HFFc6 (cell line): ENCODE data around the gene SNX8. TPM values are rescaled to one million over a fixed set of nuclear protein-coding genes. Genes with fewer than 3 reads are reported as not detected.

Experiments
- DNase-seq: peaks from one replicate; pipeline ENCODE4 v3.0.0-alpha.2; 2018
- H3K27ac Mint-ChIP-seq: 2 replicates; pipeline ENCODE4 v1.8.0; 2020; ENCODE audit warnings: mild to moderate bottlenecking, mixed read lengths
- H3K27me3 Mint-ChIP-seq: 2 replicates; pipeline ENCODE4 v1.8.0; 2021; ENCODE audit warnings: mild to moderate bottlenecking, moderate library complexity, mixed read lengths; ENCODE audit not compliant: insufficient read depth
- H3K36me3 Mint-ChIP-seq: 2 replicates; pipeline ENCODE4 v1.8.0; 2021; ENCODE audit warnings: low read depth, mixed read lengths
- H3K4me1 Mint-ChIP-seq: 2 replicates; pipeline ENCODE4 v1.8.0; 2020; ENCODE audit warnings: low read depth, mixed read lengths
- H3K4me3 Mint-ChIP-seq: 2 replicates; pipeline ENCODE4 v1.8.0; 2020; ENCODE audit warnings: mild to moderate bottlenecking, moderate library complexity, mixed read lengths
- H3K9me3 Mint-ChIP-seq: 2 replicates; pipeline ENCODE4 v1.8.0; 2020; ENCODE audit warnings: mild to moderate bottlenecking, mixed read lengths
- total RNA-seq, 6 experiments: library from RNA; stranded (reverse); fragmentation: NEBNext Ultra II Directional; extraction: Animal tissue kit (Norgen Biotek cat#: 25700); gene quantifications; 2 replicates in 1 of 6; 3 replicates in 5 of 6; pipeline ENCODE4 v1.2.3, GENCODE V29; 2021
- TF ChIP-seq, protein P1 (sequence below): fragments of 200-600 bp; sonication (generic); IDR thresholded peaks from 2 replicates; pipeline ENCODE4 v1.5.0; 2021; ENCODE audit warnings: antibody characterized with exemption, mild to moderate bottlenecking

The SNX8 gene
- total RNA-seq, 6 experiments from 2014 or later: 44.6 to 67.4 (median 61.9) TPM

DNA sequence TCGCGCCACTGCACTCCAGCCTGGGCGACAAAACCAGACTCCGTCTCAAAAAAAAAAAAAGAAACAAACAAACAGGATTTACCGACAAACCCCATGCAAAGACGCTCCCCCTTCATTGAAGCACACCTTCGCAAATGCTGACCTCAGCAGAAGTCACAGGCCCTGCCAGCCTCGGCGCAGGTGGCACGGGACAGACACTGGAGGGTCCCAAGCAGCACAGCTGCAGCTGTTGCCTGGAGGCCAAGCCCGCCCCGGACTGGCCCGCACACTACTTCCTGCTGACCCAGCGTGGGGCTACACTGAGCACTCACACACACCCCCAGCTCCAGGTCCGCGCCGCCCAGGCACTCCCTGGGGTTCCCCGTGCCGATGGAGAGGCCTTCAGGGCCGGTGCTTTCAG lies 31.2 kb downstream of the SNX8 start:
- no peaks in the 10 kb centered on the region for H3K9me3 Mint-ChIP-seq
- no peak overlapping the region for H3K4me3 Mint-ChIP-seq
- no peak for DNase-seq
- no peaks in the 10 kb centered on the region; the same call in 1 of the 2 replicates for H3K27me3 Mint-ChIP-seq
- no peaks in the 10 kb centered on the region for H3K36me3 Mint-ChIP-seq
- no peak overlapping the region for H3K27ac Mint-ChIP-seq
- TF ChIP-seq, protein P1, sequence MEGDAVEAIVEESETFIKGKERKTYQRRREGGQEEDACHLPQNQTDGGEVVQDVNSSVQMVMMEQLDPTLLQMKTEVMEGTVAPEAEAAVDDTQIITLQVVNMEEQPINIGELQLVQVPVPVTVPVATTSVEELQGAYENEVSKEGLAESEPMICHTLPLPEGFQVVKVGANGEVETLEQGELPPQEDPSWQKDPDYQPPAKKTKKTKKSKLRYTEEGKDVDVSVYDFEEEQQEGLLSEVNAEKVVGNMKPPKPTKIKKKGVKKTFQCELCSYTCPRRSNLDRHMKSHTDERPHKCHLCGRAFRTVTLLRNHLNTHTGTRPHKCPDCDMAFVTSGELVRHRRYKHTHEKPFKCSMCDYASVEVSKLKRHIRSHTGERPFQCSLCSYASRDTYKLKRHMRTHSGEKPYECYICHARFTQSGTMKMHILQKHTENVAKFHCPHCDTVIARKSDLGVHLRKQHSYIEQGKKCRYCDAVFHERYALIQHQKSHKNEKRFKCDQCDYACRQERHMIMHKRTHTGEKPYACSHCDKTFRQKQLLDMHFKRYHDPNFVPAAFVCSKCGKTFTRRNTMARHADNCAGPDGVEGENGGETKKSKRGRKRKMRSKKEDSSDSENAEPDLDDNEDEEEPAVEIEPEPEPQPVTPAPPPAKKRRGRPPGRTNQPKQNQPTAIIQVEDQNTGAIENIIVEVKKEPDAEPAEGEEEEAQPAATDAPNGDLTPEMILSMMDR: no peak
- peaks cover 23% of the 10 kb centered on the region for H3K4me1 Mint-ChIP-seq

- H3K27ac Mint-ChIP-seq: no peak overlapping the region
- TF ChIP-seq, protein P1: no peak
- H3K4me3 Mint-ChIP-seq: no peak overlapping the region
- peaks cover 23% of the 10 kb centered on the region for H3K4me1 Mint-ChIP-seq
- no peaks in the 10 kb centered on the region for H3K9me3 Mint-ChIP-seq
- H3K36me3 Mint-ChIP-seq: peaks cover under 1% of the 10 kb centered on the region; the same call in 1 of the 2 replicates
- DNase-seq: no peak
- no peaks in the 10 kb centered on the region; the same call in 1 of the 2 replicates for H3K27me3 Mint-ChIP-seq
These were observed 32.0 kb downstream of the SNX8 start for GRCh38 chr7:2282185-2282751.

DNA sequence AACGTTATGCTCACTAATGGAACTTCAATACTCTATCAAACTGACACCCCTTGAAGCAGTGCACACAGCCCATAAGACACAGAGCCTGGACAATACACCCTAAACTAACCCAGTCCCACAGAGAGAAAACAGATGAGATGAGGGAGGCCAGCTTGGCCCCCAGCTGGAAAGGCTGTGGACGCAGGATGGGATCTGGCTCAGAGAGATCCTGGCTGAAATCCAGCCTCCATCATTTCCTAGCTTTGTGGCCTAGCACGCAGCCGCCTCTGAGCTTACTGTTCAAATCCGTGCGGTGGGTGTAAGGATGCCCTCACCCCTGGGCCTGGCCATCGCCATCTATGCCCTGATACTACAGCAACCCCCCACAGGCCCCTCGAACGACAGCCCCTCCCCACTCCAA lies 32.7 kb downstream of the SNX8 start:
- no peaks in the 10 kb centered on the region for H3K9me3 Mint-ChIP-seq
- DNase-seq: no peak
- H3K27ac Mint-ChIP-seq: peak overlapping the region; percentile 47
- H3K4me3 Mint-ChIP-seq: no peak overlapping the region
- TF ChIP-seq, protein P1: no peak
- no peaks in the 10 kb centered on the region for H3K27me3 Mint-ChIP-seq
- peaks cover 23% of the 10 kb centered on the region for H3K4me1 Mint-ChIP-seq
- H3K36me3 Mint-ChIP-seq: peaks cover 5% of the 10 kb centered on the region; the same call in 1 of the 2 replicates

DNA sequence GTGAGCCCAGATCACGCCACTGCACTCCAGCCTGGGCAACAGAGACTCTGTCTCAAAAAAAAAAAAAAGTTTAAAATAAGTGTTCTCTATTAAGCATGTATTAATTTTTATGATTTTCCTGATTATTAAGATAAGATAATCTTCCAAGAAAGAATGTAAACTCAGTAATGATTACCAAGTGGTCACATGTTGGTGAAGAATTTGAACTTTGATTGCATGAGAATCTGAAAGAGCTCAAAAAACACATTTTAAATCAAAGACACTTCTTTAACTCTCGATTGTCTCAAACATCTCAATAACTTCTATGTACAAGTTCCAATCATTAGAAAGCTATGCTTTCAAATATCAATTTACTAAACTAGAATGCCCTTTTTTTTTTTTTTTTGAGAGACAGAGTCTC lies 33.8 kb downstream of the SNX8 start:
- H3K27ac Mint-ChIP-seq: no peak overlapping the region
- H3K4me1 Mint-ChIP-seq: peaks cover 23% of the 10 kb centered on the region
- no peak for DNase-seq
- TF ChIP-seq, protein P1: no peak
- peaks cover 1% of the 10 kb centered on the region; the same call in 1 of the 2 replicates for H3K27me3 Mint-ChIP-seq
- H3K4me3 Mint-ChIP-seq: no peak overlapping the region
- no peaks in the 10 kb centered on the region for H3K9me3 Mint-ChIP-seq
- H3K36me3 Mint-ChIP-seq: peaks cover 5% of the 10 kb centered on the region; the same call in 1 of the 2 replicates

DNA sequence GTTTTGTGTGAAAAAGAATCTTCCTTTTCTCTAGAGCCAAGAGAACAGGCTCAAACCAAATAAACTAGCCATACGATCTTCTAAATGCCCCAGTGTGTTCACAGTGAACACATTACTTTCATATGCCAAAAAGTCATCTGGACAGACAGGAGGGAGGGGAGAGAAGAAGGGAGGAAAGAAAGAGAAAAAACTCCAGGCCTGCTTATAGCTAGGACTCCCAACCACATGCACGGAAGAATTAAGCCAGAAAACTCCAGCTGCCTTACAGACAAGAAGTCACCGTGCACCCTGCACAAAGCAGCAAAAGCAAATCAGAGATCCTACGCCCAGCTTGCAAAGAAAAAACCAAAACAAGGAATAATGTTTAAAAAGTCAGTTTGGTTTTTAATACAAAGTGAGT lies 34.3 kb downstream of the SNX8 start:
- no peak overlapping the region for H3K27ac Mint-ChIP-seq
- TF ChIP-seq, protein P1: no peak

More for the DNA sequence above, 34.3 kb downstream of the SNX8 start:
- Mint-ChIP-seq H3K27me3 (peaks cover 1% of the 10 kb centered on the region; the same call in 1 of the 2 replicates), H3K4me3 (no peak overlapping the region), H3K9me3 (no peaks in the 10 kb centered on the region), H3K36me3 (peaks cover 5% of the 10 kb centered on the region; the same call in 1 of the 2 replicates), H3K4me1 (peaks cover 23% of the 10 kb centered on the region)
- no peak for DNase-seq
